Kidney epithelial cell (primary cell): ENCODE data around the gene TSPAN5. TPM values are rescaled to one million over a fixed set of nuclear protein-coding genes. Genes with fewer than 3 reads are reported as not detected.
A peak's percentile ranks its signal among the peaks of the same experiment; 100 is the strongest.

ENCODE experiments used
- DNase-seq: peaks from one replicate; pipeline ENCODE4 v3.0.0-alpha.2; 2010; ENCODE audit warnings: low read depth
- H3K27me3 ChIP-seq: 2 replicates; pipeline ENCODE4 v1.6.0; 2011; ENCODE audit warnings: low read length; ENCODE audit not compliant: control insufficient read depth, insufficient read depth
- H3K36me3 ChIP-seq: 2 replicates; pipeline ENCODE4 v1.5.1; 2011; ENCODE audit warnings: low read length; ENCODE audit not compliant: control insufficient read depth, insufficient read depth
- H3K4me3 ChIP-seq: 2 replicates; pipeline ENCODE4 v1.5.1; 2011; ENCODE audit warnings: low read depth, mild to moderate bottlenecking, control low read depth, low read length
- CTCF ChIP-seq: IDR thresholded peaks from 2 replicates; pipeline ENCODE4 v1.5.1; 2011; ENCODE audit warnings: mild to moderate bottlenecking, moderate library complexity, low read length, control low read depth, inconsistent platforms; ENCODE audit not compliant: insufficient read depth, poor library complexity, severe bottlenecking
- total RNA-seq: library from RNA; depleted of rRNA; stranded (reverse); fragments of >200 nt; gene quantifications from 2 replicates; pipeline ENCODE4 v1.2.3, GENCODE V29; 2015

The TSPAN5 gene
- total RNA-seq, 1 donor from 2014 or later = 20.5 TPM

GRCh38 chr4:98656443-98656842, 2.0 kb downstream of the TSPAN5 start:
- no peak for TF ChIP-seq CTCF
- Histone ChIP-seq H3K36me3 (no peaks in the 10 kb centered on the region), H3K4me3 (peak overlapping the region; percentile 73), H3K27me3 (no peaks in the 10 kb centered on the region)
- DNase-seq = no peak

GRCh38 chr4:98653890-98654867, 4.2 kb downstream of the TSPAN5 start:
- Histone ChIP-seq H3K36me3 (no peaks in the 10 kb centered on the region), H3K4me3 (no peak overlapping the region), H3K27me3 (no peaks in the 10 kb centered on the region)
- no peak for TF ChIP-seq CTCF
- DNase-seq = no peak

- H3K36me3 ChIP-seq = no peaks in the 10 kb centered on the region
- no peak for TF ChIP-seq CTCF
- no peak overlapping the region for H3K4me3 ChIP-seq
- no peaks in the 10 kb centered on the region for H3K27me3 ChIP-seq
- no peak for DNase-seq
Observed at GRCh38 chr4:98652996-98653395, 5.4 kb downstream of the TSPAN5 start.

- no peak for DNase-seq
- H3K27me3 ChIP-seq = no peaks in the 10 kb centered on the region
- no peak overlapping the region for H3K4me3 ChIP-seq
- TF ChIP-seq CTCF = no peak
- H3K36me3 ChIP-seq = no peaks in the 10 kb centered on the region
Observed at GRCh38 chr4:98648602-98649001, 9.8 kb downstream of the TSPAN5 start.

- no peak for DNase-seq
- Histone ChIP-seq H3K4me3 (no peak overlapping the region), H3K27me3 (no peaks in the 10 kb centered on the region), H3K36me3 (no peaks in the 10 kb centered on the region)
- no peak for TF ChIP-seq CTCF
Observed at GRCh38 chr4:98646422-98646821, 12.0 kb downstream of the TSPAN5 start.
